Erythroblast (primary cell): Measurements from ENCODE around the gene NMRK2.
"Not testable (repeated sequence)": the region's sequence is repeated elsewhere in the genome, so short reads cannot be mapped to it uniquely, and the experiment has no call there.

Experiments
- DNase-seq, 2 experiments: peaks; one replicate each; lab custom pipeline; 2025; lab: John Stamatoyannopoulos, UW
- GATA1 ChIP-seq: IDR thresholded peaks from 2 replicates; pipeline ENCODE4 v1.6.1; 2011; ENCODE audit warnings: low read depth, mild to moderate bottlenecking, control low read depth, low read length, moderate library complexity
- POLR2A ChIP-seq: IDR thresholded peaks from 2 replicates; pipeline ENCODE4 v1.6.1; 2011; ENCODE audit warnings: mild to moderate bottlenecking, low read length

Gene NMRK2, protein sequence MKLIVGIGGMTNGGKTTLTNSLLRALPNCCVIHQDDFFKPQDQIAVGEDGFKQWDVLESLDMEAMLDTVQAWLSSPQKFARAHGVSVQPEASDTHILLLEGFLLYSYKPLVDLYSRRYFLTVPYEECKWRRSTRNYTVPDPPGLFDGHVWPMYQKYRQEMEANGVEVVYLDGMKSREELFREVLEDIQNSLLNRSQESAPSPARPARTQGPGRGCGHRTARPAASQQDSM

DNA sequence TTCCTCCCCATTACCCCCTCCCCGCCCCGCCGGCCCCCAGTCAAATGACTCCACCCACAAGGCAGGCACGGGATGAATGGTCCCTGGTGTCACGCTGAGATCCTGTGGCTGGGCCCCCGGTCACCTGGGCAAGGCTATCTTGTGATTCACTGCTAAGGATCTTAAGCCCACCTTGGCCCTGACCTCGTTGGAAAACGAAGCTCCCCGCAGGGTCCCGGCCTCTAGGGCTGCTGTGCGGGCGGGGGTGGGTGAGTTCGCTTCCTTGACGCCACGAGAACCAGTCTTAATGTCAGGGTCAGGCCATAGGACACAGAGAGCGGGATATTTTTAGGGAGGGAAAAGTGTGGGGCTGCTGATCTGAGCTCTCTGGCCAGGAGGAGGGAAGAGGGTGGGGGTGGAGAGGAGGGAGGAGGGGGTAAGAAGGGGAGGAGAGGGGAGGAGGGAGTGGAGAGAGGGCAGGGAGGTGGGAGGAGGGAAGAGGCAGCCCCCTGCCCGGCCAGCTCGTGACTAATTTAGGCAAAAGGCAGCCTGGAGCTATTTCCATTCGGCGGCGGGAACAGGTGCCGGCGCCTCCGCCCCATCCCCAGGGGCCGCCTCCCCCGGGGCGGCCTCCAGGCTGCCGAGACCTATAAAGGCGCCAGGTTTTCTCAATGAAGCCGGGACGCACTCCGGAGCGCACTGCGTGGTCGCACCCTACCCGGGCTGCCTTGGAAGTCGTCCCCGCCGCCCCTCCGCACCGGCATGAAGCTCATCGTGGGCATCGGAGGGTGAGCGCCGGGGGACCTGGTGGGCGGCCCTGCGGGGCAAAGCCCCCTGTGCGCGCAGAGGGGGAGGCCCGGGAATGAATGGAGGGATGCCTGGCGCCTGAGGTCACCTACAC, at the start of gene NMRK2:
Gene NMRK2 (plus strand): TSS at position 139 of the 880 bp plus-strand sequence. CDS start 603 bp downstream, at position 742.
- TF ChIP-seq POLR2A (no peak), GATA1 (no peak)
- DNase-seq, result no peak

DNA sequence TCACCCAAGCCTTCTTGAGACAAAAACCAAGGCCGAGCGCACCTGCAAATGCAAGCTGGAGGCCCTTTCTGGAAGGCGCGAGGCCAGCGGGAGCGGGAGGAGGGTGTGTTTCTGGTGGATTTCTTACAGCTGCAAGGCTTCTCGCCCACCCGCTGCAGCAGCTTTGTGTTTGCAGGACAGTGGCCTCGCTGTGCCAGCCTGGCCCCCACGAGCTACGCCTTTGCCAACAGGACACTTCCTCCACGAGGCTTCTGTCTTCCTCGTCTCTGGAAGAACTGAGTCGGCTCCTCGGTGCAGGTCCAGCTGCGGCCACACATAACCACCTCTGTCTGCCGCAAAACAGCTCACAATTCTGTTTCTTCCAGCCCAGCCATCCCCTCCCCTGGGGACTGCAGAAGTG, 42.3 kb upstream of the NMRK2 start:
- TF ChIP-seq POLR2A (no peak), GATA1 (no peak)
- no peak for DNase-seq

DNA sequence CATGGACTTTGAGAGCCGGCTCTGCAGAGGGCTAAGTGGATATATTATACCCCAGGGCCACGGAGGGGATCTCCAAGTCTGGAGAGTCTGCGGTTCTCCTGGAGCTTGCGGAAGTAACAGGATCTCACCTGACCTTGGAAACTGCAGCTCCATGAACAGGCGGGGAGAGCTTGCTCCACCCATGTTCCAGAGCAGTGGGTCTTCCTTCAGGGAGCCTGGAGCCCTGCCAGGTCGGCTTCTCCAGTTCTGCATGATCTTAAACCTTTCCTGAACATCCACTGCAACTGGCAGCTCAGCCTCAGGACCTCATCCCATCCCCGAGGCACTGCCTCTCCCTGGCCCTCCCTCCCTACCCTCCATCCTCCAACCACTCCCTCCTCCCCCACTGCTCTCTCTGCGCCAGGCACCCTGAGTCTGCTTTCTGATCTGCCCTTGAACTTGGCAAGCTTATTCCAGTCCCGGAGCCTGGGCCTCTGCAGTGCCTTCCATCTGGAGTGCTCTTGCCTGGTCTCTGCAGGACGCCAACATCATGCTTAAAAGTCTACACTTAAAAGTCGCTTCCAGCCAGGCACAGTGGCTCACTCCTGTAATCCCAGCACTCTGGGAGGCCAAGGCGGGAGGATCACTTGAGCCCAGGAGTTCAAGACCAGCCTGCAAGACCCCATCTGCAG, 39.2 kb upstream of the NMRK2 start:
- DNase-seq, result no peak
- no peak for TF ChIP-seq GATA1
- TF ChIP-seq POLR2A, result no peak

DNA sequence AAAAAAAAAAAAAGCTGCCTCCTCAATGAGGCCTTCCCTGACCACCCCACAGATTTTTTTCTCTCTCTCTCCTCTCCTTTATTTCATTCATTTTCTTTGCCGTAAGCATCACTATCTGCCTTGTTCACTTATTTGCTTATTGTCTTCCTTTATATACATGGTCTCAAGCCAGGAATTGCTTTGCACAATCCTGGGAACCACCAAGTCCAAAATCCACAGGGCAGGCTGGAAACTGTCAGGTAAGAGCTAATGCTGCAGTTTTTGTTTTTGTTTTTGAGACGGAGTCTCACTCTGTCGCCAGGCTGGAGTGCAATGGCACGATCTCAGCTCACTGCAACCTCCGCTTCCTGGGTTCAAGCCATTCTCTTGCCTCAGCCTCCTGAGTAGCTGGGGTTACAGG, 37.9 kb upstream of the NMRK2 start:
- not testable (repeated sequence) for DNase-seq

DNA sequence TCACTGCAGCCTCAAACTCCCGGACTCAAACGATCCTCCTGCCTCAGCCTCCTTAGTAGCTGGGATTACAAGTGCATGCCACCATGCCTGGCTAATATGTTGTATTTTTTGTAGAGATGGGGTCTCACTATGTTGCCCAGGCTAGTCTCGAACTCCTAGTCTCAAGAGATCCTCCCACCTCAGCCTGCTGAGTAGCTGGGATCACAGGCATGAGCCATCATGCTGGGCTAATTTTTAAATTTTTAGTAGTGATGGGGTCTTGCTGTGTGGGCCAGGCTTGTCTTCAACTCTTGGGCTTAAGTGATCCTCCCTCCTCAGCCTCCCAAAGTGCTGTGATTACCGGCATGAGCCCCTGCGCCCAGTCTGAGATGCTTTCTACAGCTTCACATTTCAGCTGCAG, 37.1 kb upstream of the NMRK2 start:
- DNase-seq, result no peak
- TF ChIP-seq POLR2A (no peak), GATA1 (no peak)

DNA sequence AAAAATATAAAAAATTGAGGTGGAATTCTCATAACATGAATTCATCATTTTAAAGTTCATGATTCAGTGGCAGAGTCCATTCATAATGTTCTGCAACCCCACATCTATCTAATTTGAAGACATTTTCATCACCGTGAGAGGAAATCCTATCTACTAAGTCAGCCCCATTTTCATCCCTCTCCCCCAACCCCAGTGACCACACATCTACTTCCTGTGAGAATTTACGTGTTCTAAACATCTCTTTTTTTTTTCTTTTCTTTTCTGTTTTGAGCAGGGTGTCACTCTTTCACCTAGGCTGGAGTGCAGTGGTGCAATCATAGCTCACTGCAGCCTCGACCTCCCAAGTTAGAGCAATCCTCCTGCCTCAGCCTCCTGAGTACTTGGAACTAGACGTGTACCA, 34.9 kb upstream of the NMRK2 start:
- no peak for DNase-seq
- TF ChIP-seq POLR2A (no peak), GATA1 (no peak)

DNA sequence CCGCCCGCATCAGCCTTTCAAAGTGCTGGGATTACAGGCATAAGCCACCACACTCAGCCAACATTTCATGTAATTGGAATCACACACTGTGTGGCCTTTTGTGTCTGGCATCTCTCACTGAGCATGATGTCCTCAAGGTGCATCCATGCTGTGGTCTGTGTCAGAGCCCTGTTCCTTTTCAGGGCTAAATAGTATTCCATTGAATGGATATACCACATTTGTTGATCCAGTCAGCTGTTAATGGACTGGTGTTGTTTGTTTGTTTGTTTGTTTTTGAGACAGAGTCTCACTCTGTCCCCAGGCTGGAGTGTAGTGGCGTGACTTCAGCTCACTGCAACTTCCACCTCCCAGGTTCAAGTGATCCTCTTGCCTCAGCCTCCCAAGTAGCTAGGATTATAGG, 34.4 kb upstream of the NMRK2 start:
- TF ChIP-seq POLR2A (no peak), GATA1 (no peak)
- no peak for DNase-seq

DNA sequence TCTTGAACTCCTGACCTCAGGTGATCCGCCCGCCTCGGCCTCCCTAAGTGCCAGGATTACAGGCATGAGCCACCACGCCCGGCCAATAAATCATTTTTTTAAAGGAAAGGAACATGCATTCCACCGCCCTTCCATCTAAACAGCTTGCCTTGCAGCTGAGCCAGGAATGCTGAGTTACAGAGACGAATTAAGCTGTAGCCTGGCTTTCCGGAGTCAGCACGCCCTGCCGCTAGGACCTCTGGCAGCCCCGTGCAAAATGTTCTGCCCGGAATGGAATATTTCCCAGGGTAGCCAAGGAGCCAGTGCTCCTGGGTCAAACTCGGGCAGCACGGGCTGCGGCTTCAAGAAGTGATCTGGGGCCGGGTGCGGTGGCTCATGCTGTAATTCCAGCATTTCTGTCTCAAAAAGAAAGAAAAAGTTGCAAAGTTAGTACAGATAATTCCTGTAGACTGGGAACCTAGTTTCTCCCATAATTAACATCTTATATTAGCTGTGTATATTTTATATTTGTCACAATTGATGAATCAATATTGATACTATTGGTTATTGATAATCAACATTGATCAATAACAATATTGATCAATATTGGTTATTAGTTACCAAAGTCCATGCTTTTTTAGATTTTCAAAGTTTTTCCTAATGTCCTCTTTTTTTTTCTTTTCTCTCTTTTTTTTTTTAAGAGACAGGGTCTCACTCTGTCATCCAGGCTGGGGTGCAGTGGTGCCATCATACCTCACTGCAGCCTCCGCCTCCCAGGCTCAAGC, 33.2 kb upstream of the NMRK2 start:
- TF ChIP-seq GATA1 (no peak), POLR2A (no peak)
- no peak for DNase-seq

DNA sequence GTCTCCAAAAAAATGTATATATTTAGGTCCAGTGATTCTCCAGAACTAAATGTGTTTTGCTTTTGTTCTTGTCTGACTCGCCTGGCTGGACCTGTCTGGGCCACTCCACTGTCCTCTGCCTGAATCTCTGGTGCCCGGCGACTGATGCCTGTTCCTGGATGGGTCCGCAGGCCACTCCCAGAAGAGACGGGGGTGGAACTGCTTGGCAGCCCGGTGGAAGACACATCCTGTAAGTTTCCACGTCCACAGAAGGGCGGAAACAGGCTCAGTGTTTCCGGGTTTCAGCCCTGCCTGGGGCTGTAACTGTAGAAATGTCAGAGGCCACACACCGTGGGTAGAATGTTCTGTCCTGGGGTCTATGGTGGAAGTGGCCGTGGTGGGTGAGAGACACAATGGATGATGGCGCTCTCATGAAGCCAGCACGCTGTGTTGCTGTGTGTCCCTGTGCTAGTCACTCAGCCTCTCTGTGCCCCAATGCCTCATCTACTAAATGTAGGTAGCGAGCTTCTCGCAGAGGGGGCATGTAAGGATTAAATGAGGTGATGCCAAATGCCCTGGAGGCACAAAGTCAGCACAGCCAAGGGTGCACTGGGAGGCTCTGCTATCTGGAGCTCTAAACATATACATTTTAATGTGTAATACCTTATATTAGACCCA, 30.4 kb upstream of the NMRK2 start:
- no peak for DNase-seq

DNA sequence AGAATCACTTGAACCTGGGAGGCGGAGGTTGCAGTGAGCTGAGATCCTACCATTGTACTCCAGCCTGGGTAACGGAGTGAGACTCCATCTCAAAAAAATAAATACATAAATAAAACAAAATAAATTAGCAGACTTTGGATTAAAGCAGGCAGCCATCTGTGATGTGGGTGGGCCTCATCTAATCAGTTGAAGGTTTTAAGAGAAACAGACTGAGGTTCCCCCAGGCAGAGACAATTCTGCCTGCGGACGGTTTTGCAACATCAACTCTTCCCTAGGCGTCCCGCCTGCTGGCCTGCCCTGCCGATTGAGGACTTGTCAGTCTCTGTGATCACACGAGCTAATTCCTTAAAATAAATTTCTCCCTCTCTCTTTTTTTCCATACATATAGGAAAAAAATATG, 28.6 kb upstream of the NMRK2 start:
- TF ChIP-seq POLR2A (no peak), GATA1 (no peak)
- no peak for DNase-seq

More for the DNA sequence above, 30.4 kb upstream of the NMRK2 start:
- TF ChIP-seq GATA1, result no peak

DNA sequence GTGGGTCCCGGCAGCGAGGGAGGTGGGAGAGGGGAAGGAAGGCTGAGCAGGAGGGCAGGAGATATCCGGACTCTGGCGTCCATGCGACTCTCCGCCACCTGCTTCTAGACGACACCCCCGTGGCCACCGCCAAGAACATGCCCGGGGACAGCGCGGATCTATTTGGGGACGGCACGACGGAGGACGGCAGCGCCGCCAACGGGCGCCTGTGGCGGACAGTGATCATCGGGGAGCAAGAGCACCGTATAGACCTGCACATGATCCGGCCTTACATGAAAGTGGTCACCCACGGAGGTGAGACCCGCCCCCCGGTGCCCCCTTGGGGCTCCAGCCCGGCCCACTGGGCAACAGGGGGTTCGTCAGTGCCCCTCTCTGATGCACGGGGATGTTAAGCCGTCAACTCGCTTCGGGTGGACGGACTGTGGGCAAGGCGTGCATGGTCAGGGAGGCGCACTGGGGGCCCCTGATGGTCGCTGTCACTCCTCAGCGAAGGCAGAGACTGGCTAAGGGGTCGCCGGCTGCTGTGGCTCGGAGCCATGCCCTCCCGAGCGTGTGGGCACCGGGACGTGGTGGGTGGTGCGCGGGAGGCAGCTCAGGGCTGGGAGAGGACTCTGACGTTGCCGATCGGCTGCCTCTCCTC, 25.1 kb upstream of the NMRK2 start:
- no peak for DNase-seq
- TF ChIP-seq POLR2A (no peak), GATA1 (no peak)

DNA sequence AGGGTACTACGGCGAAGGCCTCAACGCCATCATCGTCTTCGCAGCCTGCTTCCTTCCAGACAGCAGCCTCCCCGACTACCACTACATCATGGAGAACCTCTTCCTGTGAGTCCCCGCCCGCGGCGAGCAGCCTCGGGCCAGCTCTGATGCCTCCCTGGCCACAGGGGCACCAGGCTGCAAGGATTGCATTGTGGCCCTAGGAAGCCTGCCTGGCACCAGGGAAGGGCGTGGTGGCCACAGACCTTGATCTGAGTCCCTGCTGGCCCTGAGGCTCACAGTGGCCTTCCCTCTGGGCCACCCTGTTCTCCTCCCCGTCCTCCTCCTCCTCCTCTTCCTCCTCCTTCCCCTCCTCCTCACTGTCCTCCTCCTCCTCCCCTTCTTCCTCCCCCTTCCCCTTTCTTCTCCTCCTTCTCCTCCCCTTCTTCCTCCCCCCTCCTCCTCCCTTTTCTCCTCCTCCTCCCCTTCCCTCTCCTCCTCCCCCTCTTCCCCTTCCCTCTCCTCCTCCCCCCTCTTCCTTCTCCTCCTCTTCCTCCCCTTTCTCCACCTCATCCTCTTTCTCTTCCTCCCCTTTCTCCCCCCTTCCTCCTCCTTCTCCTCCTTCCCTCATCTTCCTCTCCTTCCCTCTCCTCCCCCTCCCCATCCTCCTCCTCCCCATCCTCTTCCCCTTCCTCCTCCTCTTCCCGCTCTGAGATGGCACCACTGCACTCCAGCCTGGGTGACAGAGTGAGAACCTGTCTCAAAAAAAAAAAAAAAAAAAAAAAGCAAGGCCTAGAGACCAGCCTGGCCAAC, 24.4 kb upstream of the NMRK2 start:
- TF ChIP-seq POLR2A (no peak), GATA1 (no peak)
- no peak for DNase-seq
